Measurements from ENCODE around the gene CACNA1G. TPM values are rescaled to one million over a fixed set of nuclear protein-coding genes. Genes with fewer than 3 reads are reported as not detected.

CACNA1G gene
- total and polyA plus RNA-seq, 4 donors, result under 0.01 to 0.14 (median 0.01) TPM; not detected in 1

DNA sequence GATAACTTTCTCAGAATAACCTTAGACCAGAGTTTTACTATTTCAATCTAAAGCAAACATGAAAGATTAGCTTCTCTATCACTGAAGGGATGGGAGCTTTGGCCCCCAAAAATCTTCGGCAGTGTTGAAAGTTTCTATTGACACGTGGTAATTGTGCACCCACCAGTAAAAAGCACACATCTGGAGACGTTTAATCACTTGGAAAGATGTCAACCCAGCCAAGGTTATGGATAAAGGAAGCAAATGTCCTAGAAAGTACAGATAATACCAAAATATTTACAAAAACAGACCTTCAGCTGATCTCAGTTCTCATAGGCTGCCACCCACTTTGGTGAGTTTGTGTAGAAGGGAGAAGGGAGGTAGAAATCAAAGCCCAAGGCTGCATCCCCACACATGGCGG, 47.0 kb upstream of the CACNA1G start:
- no peaks in the 10 kb centered on the region for H3K27me3 ChIP-seq (ENCODE audit: control insufficient read depth in 4 of 4, insufficient read depth in 4 of 4, low read length in 3 of 4)
- no peak for TF ChIP-seq HNF4G (IDR thresholded peaks at IDR 0.05)
- no peak for TF ChIP-seq RXRA (IDR thresholded peaks at IDR 0.05)
- TF ChIP-seq RAD21 (IDR thresholded peaks at IDR 0.05), result no peak
- TF ChIP-seq, protein P1, sequence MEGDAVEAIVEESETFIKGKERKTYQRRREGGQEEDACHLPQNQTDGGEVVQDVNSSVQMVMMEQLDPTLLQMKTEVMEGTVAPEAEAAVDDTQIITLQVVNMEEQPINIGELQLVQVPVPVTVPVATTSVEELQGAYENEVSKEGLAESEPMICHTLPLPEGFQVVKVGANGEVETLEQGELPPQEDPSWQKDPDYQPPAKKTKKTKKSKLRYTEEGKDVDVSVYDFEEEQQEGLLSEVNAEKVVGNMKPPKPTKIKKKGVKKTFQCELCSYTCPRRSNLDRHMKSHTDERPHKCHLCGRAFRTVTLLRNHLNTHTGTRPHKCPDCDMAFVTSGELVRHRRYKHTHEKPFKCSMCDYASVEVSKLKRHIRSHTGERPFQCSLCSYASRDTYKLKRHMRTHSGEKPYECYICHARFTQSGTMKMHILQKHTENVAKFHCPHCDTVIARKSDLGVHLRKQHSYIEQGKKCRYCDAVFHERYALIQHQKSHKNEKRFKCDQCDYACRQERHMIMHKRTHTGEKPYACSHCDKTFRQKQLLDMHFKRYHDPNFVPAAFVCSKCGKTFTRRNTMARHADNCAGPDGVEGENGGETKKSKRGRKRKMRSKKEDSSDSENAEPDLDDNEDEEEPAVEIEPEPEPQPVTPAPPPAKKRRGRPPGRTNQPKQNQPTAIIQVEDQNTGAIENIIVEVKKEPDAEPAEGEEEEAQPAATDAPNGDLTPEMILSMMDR (IDR thresholded peaks at IDR 0.05; ENCODE audit: low read depth, low read length, missing input control), result no peak
- no peak for TF ChIP-seq YY1 (IDR thresholded peaks at IDR 0.05)
- TF ChIP-seq, protein P2, sequence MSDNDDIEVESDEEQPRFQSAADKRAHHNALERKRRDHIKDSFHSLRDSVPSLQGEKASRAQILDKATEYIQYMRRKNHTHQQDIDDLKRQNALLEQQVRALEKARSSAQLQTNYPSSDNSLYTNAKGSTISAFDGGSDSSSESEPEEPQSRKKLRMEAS (IDR thresholded peaks at IDR 0.05), result no peak
- no peak for TF ChIP-seq JUND (IDR thresholded peaks at IDR 0.05)
- no peak for TF ChIP-seq FOXA1 (IDR thresholded peaks at IDR 0.05)
- TF ChIP-seq GABPA (IDR thresholded peaks at IDR 0.05 in 1 of 2, conservative IDR thresholded peaks at IDR 0.05 in 1 of 2), result no peak
- TF ChIP-seq TAF1 (conservative IDR thresholded peaks at IDR 0.05), result no peak
- no peak for TF ChIP-seq SP1 (IDR thresholded peaks at IDR 0.05)
- TF ChIP-seq EGR1 (IDR thresholded peaks at IDR 0.05; ENCODE audit: low read depth in 2 of 2), result no peak
- TF ChIP-seq FOXA2 (IDR thresholded peaks at IDR 0.05), result no peak
- no peak for TF ChIP-seq HNF4A (conservative IDR thresholded peaks at IDR 0.05)
- TF ChIP-seq, protein P3, sequence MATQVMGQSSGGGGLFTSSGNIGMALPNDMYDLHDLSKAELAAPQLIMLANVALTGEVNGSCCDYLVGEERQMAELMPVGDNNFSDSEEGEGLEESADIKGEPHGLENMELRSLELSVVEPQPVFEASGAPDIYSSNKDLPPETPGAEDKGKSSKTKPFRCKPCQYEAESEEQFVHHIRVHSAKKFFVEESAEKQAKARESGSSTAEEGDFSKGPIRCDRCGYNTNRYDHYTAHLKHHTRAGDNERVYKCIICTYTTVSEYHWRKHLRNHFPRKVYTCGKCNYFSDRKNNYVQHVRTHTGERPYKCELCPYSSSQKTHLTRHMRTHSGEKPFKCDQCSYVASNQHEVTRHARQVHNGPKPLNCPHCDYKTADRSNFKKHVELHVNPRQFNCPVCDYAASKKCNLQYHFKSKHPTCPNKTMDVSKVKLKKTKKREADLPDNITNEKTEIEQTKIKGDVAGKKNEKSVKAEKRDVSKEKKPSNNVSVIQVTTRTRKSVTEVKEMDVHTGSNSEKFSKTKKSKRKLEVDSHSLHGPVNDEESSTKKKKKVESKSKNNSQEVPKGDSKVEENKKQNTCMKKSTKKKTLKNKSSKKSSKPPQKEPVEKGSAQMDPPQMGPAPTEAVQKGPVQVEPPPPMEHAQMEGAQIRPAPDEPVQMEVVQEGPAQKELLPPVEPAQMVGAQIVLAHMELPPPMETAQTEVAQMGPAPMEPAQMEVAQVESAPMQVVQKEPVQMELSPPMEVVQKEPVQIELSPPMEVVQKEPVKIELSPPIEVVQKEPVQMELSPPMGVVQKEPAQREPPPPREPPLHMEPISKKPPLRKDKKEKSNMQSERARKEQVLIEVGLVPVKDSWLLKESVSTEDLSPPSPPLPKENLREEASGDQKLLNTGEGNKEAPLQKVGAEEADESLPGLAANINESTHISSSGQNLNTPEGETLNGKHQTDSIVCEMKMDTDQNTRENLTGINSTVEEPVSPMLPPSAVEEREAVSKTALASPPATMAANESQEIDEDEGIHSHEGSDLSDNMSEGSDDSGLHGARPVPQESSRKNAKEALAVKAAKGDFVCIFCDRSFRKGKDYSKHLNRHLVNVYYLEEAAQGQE (IDR thresholded peaks at IDR 0.05), result no peak
- no peak overlapping the region for H3K27ac ChIP-seq (ENCODE audit: low read depth in 1 of 2, low read length in 2 of 2)
- no peak for DNase-seq (ENCODE audit: low spot score)
- no peaks in the 10 kb centered on the region for H3K36me3 ChIP-seq (ENCODE audit: control insufficient read depth in 4 of 4, insufficient read depth in 3 of 4, low read depth in 1 of 4, low read length in 3 of 4)
- H3K4me1 ChIP-seq (ENCODE audit: control insufficient read depth in 4 of 4, insufficient read depth in 4 of 4, low read length in 3 of 4), result peaks cover 2 to 19% (median 14%) of the 10 kb centered on the region in 4 donors
- H3K4me3 ChIP-seq (ENCODE audit: low read depth in 1 of 3, low read length in 3 of 3), result no peak overlapping the region
- H3K9ac ChIP-seq (ENCODE audit: low read depth in 1 of 2, low read length in 2 of 2), result no peak overlapping the region
- no peaks in the 10 kb centered on the region for H3K9me3 ChIP-seq (ENCODE audit: control insufficient read depth in 4 of 4, low read length in 3 of 4)
- WGBS, result 72% methylated on average over 4 of the region's 4 CpGs

DNA sequence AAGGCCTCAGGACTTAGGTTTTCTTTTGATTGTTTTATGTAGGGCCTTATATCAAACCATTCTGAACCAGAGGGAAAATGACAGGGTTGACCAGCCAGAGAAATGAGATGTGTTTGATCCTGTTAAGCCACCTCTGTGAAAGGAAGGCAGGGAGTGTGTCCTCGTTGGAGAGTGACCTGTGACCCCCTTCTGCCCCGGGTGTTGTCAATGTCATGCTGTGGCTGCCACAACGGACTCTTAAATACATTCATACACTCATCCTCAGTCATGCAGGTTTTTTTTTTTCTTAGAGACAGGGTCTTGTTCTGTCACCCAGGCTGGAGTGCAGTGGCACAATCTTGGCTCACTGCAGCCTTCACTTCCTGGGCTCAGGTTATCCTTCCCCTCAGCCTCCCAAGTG, 46.1 kb upstream of the CACNA1G start:
- H3K9me3 ChIP-seq (ENCODE audit: control insufficient read depth in 4 of 4, low read length in 3 of 4), result no peaks in the 10 kb centered on the region
- no peak for DNase-seq (ENCODE audit: low spot score)
- H3K27ac ChIP-seq (ENCODE audit: low read depth in 1 of 2, low read length in 2 of 2), result no peak overlapping the region
- peaks cover 2 to 15% (median 13%) of the 10 kb centered on the region in 4 donors for H3K4me1 ChIP-seq (ENCODE audit: control insufficient read depth in 4 of 4, insufficient read depth in 4 of 4, low read length in 3 of 4)
- H3K9ac ChIP-seq (ENCODE audit: low read depth in 1 of 2, low read length in 2 of 2), result no peak overlapping the region
- no peaks in the 10 kb centered on the region for H3K36me3 ChIP-seq (ENCODE audit: control insufficient read depth in 4 of 4, insufficient read depth in 3 of 4, low read depth in 1 of 4, low read length in 3 of 4)
- H3K27me3 ChIP-seq (ENCODE audit: control insufficient read depth in 4 of 4, insufficient read depth in 4 of 4, low read length in 3 of 4), result no peaks in the 10 kb centered on the region
- no peak overlapping the region for H3K4me3 ChIP-seq (ENCODE audit: low read depth in 1 of 3, low read length in 3 of 3)
- WGBS, result 46% methylated on average over 3 of the region's 3 CpGs
- TF ChIP-seq GABPA (IDR thresholded peaks at IDR 0.05 in 1 of 2, conservative IDR thresholded peaks at IDR 0.05 in 1 of 2) (no peak), NR2F2 (IDR thresholded peaks at IDR 0.05) (no peak), YY1 (IDR thresholded peaks at IDR 0.05) (no peak), RXRA (IDR thresholded peaks at IDR 0.05) (no peak), SP1 (IDR thresholded peaks at IDR 0.05) (no peak), JUND (IDR thresholded peaks at IDR 0.05) (no peak), HNF4A (conservative IDR thresholded peaks at IDR 0.05) (no peak), EGR1 (IDR thresholded peaks at IDR 0.05; ENCODE audit: low read depth in 2 of 2) (no peak), FOXA2 (IDR thresholded peaks at IDR 0.05) (no peak), FOXA1 (IDR thresholded peaks at IDR 0.05) (no peak)
- TF ChIP-seq, protein P3 (IDR thresholded peaks at IDR 0.05), result no peak
- TF ChIP-seq, protein P4, sequence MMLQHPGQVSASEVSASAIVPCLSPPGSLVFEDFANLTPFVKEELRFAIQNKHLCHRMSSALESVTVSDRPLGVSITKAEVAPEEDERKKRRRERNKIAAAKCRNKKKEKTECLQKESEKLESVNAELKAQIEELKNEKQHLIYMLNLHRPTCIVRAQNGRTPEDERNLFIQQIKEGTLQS (IDR thresholded peaks at IDR 0.05), result no peak
- TF ChIP-seq, protein P2 (IDR thresholded peaks at IDR 0.05), result no peak
- TF ChIP-seq, protein P1 (IDR thresholded peaks at IDR 0.05; ENCODE audit: low read depth, low read length, missing input control), result no peak

Measured in liver (tissue), 9 donors.